Iris pigment epithelial cell (primary cell): ENCODE measurements around the gene ST3GAL3.

Source experiments
- DNase-seq: peaks from one replicate; pipeline ENCODE4 v3.0.0-alpha.2; 2011; ENCODE audit warnings: low read depth

Gene ST3GAL3

GRCh38 chr1:43707190-43708001 lies at the start of gene ST3GAL3:
ST3GAL3 (plus strand) TSS chr1:43707536; CDS start chr1:43736263, 28,727 bp downstream.
- DNase-seq: peak; percentile 96

- DNase-seq: no peak
These were observed 47.8 kb upstream of the ST3GAL3 start for GRCh38 chr1:43659212-43660166.

- no peak for DNase-seq
These were observed 47.0 kb upstream of the ST3GAL3 start for GRCh38 chr1:43660355-43660754.

GRCh38 chr1:43664369-43664768 lies 43.0 kb upstream of the ST3GAL3 start:
- DNase-seq: no peak

GRCh38 chr1:43666608-43667007 lies 40.7 kb upstream of the ST3GAL3 start:
- DNase-seq: no peak

- peak; percentile 62 for DNase-seq
These were observed 38.4 kb upstream of the ST3GAL3 start for GRCh38 chr1:43668956-43669355.

GRCh38 chr1:43669878-43670277 lies 37.5 kb upstream of the ST3GAL3 start:
- DNase-seq: no peak

GRCh38 chr1:43671193-43671592 lies 36.1 kb upstream of the ST3GAL3 start:
- no peak for DNase-seq

GRCh38 chr1:43671626-43672330 lies 35.6 kb upstream of the ST3GAL3 start:
- peak; percentile 81 for DNase-seq

GRCh38 chr1:43673261-43673660 lies 34.1 kb upstream of the ST3GAL3 start:
- no peak for DNase-seq

GRCh38 chr1:43678940-43679339 lies 28.4 kb upstream of the ST3GAL3 start:
- DNase-seq: no peak

GRCh38 chr1:43683560-43683959 lies 23.8 kb upstream of the ST3GAL3 start:
- no peak for DNase-seq

GRCh38 chr1:43686801-43687200 lies 20.5 kb upstream of the ST3GAL3 start:
- no peak for DNase-seq

GRCh38 chr1:43687301-43688108 lies 19.8 kb upstream of the ST3GAL3 start:
- no peak for DNase-seq

- no peak for DNase-seq
These were observed 19.3 kb upstream of the ST3GAL3 start for GRCh38 chr1:43688109-43688387.

- DNase-seq: peak; percentile 87
These were observed 18.7 kb upstream of the ST3GAL3 start for GRCh38 chr1:43688594-43689000.

- DNase-seq: no peak
These were observed 18.0 kb upstream of the ST3GAL3 start for GRCh38 chr1:43689289-43689688.

- no peak for DNase-seq
These were observed 15.2 kb upstream of the ST3GAL3 start for GRCh38 chr1:43691871-43692815.

- no peak for DNase-seq
These were observed 14.0 kb upstream of the ST3GAL3 start for GRCh38 chr1:43693371-43693770.

- DNase-seq: no peak
These were observed 8.1 kb upstream of the ST3GAL3 start for GRCh38 chr1:43699281-43699680.
